GM12874 (cell line): ENCODE measurements around the gene ABCA2.

Source experiments
- TF ChIP-seq, protein P1 (sequence below): IDR thresholded peaks from 2 replicates; pipeline ENCODE4 v1.5.1; 2011; ENCODE audit warnings: low read depth, mild to moderate bottlenecking, control low read depth, low read length, moderate library complexity; ENCODE audit not compliant: insufficient read depth

Gene ABCA2, protein sequence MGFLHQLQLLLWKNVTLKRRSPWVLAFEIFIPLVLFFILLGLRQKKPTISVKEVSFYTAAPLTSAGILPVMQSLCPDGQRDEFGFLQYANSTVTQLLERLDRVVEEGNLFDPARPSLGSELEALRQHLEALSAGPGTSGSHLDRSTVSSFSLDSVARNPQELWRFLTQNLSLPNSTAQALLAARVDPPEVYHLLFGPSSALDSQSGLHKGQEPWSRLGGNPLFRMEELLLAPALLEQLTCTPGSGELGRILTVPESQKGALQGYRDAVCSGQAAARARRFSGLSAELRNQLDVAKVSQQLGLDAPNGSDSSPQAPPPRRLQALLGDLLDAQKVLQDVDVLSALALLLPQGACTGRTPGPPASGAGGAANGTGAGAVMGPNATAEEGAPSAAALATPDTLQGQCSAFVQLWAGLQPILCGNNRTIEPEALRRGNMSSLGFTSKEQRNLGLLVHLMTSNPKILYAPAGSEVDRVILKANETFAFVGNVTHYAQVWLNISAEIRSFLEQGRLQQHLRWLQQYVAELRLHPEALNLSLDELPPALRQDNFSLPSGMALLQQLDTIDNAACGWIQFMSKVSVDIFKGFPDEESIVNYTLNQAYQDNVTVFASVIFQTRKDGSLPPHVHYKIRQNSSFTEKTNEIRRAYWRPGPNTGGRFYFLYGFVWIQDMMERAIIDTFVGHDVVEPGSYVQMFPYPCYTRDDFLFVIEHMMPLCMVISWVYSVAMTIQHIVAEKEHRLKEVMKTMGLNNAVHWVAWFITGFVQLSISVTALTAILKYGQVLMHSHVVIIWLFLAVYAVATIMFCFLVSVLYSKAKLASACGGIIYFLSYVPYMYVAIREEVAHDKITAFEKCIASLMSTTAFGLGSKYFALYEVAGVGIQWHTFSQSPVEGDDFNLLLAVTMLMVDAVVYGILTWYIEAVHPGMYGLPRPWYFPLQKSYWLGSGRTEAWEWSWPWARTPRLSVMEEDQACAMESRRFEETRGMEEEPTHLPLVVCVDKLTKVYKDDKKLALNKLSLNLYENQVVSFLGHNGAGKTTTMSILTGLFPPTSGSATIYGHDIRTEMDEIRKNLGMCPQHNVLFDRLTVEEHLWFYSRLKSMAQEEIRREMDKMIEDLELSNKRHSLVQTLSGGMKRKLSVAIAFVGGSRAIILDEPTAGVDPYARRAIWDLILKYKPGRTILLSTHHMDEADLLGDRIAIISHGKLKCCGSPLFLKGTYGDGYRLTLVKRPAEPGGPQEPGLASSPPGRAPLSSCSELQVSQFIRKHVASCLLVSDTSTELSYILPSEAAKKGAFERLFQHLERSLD (N-terminal part only)

GRCh38 chr9:137027369-137028262 is at the start of gene ABCA2:
Gene ABCA2 (minus strand): TSS chr9:137028237. CDS start chr9:137028140, 97 bp downstream.
- TF ChIP-seq, protein P1, sequence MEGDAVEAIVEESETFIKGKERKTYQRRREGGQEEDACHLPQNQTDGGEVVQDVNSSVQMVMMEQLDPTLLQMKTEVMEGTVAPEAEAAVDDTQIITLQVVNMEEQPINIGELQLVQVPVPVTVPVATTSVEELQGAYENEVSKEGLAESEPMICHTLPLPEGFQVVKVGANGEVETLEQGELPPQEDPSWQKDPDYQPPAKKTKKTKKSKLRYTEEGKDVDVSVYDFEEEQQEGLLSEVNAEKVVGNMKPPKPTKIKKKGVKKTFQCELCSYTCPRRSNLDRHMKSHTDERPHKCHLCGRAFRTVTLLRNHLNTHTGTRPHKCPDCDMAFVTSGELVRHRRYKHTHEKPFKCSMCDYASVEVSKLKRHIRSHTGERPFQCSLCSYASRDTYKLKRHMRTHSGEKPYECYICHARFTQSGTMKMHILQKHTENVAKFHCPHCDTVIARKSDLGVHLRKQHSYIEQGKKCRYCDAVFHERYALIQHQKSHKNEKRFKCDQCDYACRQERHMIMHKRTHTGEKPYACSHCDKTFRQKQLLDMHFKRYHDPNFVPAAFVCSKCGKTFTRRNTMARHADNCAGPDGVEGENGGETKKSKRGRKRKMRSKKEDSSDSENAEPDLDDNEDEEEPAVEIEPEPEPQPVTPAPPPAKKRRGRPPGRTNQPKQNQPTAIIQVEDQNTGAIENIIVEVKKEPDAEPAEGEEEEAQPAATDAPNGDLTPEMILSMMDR = no peak

GRCh38 chr9:137077010-137077747 is 49.1 kb upstream of the ABCA2 start, which contains the start of gene UAP1L1:
Gene UAP1L1 (plus strand): TSS chr9:137077517. CDS start chr9:137077533, 16 bp downstream.
- TF ChIP-seq, protein P1 = no peak

- TF ChIP-seq, protein P1 = no peak
Measured at GRCh38 chr9:137076636-137077009, 48.6 kb upstream of the ABCA2 start.

DNA sequence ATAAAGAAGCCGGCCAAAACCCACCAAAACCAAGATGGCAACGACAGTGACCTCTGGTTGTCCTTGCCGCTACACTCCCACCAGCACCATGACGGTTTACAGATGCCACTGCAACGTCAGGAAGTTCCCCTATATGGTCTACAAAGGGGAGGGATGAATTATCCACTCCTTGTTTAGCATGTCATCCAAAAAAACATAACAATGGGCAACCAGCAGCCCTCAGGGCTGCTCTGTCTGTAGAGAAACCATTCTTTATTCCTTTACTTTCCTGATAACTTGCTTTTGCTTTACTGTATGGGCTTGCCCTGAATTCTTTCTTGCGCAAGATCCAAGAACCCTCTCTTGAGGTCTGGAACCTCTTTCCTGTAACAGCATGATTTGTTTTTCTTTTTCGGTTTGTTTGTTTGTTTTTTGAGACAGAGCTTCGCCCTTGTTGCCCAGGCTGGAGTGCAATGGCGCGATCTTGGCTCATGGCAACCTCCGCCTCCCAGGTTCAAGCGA is 47.3 kb upstream of the ABCA2 start:
- TF ChIP-seq, protein P1 = no peak

- TF ChIP-seq, protein P1 = no peak
Measured at GRCh38 chr9:137074657-137075274, 46.7 kb upstream of the ABCA2 start.
